Measurements from ENCODE around the gene DOK6.

The DOK6 gene

DNA sequence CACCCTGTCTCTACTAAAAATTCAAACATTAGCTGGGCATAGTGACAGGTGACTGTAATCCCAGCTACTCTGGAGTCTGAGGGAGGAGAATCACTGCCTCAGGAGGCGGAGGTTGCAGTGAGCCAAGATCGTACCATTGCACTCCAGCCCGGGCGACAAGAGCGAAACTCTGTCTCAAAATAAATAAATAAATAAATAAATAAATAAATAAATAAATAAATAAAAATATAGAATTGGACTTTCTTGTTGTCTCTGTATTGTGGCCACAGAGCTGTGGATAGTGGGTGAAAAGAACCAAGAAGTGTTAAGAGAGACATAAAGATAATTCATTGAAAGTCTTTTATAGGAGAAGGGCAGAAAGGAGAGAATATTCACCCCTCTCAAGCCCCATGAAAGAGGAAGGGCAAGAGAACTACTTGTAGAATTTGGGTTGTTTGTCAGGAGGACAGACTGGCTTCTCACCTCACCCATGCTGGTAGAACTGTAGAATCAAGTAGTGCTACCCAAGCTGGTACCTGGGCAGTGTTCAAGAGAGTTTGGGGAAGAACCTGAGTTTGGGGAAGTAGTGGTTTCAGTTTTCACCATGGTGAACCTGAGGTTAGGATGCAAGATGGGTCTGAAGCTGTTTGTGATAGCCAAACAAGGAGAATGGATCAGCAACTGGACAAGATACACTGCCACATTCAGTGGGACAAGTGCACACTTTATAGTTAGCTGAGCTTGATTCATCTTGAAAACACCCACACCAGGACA, 290.5 kb downstream of the DOK6 start:
- peak; percentile 43 for DNase-seq

DNA sequence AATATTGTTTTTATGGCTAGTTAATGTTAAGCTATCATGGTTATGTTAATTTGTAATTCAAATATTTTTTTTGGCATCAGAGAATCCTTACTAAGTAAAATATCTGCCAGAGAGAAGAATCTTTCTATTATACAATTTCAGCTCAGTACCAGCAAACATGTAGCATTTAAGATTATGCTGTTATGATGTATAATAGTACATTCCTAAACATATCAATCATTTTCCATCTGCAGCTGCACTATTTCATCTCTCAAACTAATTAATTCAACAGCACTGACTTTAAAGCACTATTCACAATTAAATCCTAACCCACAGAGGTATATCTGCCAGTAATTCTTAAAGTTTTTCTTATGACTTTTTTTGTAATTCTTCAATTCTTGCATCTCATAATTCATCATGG, 296.4 kb downstream of the DOK6 start:
- no peak for DNase-seq

DNA sequence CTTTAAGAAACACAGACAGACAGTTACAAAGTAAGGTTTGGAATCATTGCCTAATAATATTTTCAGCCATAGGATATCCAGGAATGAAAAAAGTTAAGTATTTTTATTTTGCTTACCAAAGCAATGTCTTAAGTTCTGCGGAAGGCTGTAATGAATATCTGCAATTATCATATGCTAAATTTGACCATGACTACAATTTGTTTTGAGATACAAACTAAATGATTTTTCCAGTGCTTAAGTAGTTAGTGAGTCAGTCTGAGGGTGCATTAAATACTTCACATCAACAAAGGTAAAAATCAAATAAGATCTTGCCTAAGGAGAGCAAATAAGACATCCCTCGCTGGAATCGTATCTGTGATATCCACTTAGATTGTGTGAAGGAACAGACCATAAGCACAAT, 297.0 kb downstream of the DOK6 start:
- no peak for DNase-seq

DNA sequence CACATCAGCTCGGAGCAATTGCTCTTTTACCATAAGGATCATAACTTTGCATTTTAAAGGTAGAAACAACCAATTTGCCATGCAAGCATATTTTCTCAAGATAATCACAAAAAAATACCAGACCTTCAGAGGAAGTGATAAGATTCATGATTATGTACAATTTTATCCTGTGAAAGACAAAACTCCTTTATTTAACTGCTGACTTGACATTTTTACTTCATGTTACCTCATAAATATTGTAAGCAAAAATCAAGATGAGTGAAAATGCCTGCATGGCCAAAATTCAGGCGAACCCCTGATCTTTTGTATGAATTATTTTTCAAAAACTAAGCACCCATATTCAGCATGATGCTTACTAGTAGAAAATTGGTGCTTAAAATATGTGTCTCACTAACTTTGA, 300.6 kb downstream of the DOK6 start:
- DNase-seq = no peak

DNA sequence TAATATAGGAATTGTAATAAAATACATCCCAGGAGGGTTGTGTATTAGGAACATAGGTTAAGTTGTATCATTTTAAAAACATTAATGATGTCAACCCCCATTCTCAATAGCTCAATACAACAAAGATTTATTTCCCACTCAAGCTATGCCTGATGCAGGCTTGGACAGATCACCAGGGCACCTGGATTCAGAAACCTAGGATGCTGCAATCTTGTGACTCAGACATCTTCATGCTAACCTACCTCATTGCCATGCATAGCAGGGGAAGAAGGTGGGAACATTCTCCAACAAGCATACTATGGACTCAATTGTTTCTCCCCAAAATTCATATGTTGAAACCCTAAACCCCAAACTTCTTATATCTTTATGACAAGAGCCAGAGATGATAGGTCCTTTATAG, 302.8 kb downstream of the DOK6 start:
- no peak for DNase-seq

DNA sequence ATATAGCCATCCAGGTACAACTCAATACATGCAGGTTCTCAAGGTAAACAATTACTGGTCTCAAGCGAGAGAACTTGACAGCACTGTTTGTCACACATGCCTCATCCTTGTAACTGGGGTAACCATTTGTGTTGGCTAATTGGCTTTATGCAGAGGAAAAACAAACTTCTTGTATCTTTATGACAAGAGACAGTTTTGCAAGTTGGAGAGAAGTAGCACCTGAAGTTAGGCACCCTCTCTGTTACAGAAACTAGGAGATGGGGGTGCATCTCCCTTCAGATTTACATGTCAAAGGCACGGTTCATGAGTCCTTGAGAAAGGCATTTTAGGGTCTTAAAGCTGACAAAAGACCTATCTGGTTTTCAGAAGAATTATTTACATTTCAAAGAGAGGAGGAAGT, 305.3 kb downstream of the DOK6 start:
- DNase-seq = no peak

DNA sequence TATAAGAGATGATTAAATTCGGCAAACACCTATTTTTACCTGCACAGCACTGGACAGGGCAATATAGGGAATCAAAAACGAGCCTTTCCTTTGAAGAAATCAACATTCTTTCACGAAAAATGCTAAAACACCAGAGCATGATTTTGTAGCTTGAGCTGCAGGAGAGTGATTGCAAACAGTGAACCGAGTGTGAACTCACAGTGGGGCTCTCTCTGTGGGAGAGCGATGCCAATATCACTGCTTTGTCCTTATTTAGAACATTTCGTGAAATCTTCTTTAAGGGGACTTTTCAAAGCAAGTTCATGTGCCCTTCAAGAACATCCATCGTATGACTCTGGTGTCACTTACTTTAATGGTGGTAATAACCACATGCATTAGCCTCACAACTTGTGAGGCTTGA, 308.2 kb downstream of the DOK6 start:
- DNase-seq = no peak

DNA sequence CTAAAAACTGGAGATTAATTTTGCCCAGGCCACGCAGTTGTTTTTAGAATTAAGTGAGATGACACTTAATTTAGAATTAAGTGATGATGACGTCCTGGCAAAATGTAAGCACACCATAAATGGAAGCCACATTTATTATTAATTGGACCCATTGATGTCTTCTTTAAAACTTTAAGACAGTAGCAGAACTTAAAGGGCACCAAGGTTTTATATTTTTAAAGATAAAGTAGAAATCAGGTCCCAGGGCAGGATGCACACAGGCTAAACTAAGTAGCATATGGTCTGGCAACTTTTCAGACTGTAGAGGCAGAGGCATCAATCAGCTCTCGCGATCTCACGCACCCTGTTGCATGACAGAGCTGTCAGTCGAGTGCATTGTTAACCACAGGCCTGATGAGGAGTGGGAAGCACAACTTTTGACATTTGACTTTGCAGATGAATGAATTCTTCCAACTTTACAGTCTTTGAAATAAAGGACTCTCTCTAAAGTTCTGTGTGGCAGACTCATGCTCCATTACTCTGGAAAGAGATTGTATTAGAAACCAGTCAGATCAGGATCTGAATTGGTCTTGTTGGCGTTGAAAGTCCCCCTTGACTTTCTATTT, 314.6 kb downstream of the DOK6 start:
- no peak for DNase-seq

DNA sequence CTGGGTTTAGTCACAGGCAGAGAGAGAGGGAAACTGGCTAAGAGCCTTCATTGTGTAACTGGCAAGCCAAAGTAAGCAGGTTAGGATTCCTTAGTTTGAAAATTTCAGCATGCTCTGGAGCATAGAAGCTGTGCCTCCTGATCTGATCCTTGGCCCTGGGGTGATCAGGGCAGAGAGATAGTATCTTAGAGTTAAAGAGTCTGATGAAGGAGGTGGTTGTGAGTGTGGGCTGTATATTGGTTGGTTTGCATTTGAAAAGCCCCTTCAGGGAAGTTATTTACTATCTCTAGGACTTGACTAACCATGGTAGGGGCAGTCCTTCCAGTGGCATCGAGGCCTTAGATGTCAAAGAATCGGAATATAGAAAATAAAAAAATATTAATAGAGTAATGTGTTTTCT, 316.9 kb downstream of the DOK6 start:
- DNase-seq = no peak

DNA sequence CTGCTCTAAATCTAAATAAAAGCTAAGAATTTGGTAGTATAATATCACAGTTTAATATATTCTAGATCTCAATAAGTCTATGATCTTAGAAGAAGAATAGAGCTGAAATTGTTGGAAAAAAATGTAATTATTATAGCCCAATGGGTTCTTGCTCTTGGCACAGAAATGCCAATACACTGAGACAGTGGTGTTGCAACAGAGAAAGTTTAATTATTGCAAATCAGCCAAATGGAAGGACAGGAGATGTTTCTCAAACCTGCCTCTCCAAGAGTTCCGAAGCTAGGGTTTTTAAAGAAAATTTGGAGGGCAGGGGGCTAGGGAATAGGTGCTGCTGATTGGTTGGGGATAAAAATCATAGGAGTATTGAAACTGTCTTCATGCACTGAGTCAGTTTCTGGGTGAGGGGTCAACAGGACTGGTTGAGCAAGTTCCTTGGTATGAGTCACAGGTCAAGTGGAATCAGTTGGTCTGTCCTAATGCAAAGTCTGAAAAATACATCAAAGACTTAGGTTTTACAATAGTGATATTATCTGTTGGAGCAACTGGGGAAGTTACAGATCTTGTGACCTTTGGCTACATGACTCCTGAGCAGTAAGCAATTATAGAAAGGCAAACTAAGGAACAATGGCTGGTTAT, 318.3 kb downstream of the DOK6 start:
- no peak for DNase-seq

DNA sequence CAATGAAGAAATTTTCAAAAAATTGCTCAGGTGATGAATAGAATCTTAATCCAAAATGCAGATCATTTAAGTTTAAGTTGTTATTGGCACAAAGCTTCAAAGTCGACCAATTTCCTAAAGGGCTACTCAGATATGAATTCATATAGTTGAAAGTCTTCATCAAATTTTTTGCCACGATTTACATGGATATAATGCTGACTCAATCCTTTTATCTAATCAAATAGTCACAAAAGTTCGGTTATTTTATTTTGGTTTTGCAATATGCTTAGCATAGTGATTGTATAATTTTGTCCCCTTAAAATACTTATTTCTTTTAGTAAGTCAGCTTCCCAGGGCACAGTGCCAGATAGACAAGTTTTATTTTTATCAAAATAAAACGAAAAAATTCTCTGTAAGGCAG, 319.7 kb downstream of the DOK6 start:
- no peak for DNase-seq

DNA sequence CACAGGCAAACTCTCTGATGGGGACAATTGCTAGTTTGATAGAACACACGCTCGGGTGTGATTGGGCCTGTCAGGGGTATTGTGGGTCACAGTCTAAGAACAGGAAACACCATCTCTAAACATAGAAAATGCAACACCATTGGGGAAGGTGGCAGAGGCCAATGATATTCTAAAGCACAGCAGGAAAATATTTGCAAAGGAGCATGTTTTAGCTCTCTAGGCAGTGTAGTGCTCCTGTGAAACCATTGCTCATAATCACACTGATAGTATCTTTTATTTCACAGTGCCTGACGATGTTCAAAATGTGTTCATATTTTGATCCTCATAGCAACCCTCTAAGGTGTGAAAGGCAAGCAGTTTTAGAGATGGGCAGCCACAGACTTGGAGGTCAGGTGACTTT, 322.7 kb downstream of the DOK6 start:
- no peak for DNase-seq

DNA sequence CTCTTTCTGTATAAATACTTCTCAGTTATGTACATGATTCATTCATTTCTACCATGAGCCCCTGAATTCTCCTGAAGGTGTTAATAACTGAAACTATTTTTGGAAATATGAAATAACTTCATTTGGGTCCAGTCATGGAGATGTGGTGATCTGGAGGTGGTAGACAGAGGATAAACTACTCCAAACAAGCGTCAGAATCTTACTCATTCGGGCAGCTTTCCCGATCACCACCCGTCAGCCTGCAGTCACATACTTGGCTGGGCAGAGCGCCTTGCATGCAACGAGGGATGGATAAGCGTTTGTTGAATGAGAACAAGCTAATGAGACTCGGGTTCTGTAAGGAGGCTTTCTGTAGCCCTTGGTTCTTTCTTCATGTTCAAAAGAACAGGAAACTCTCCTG, 324.3 kb downstream of the DOK6 start:
- no peak for DNase-seq

DNA sequence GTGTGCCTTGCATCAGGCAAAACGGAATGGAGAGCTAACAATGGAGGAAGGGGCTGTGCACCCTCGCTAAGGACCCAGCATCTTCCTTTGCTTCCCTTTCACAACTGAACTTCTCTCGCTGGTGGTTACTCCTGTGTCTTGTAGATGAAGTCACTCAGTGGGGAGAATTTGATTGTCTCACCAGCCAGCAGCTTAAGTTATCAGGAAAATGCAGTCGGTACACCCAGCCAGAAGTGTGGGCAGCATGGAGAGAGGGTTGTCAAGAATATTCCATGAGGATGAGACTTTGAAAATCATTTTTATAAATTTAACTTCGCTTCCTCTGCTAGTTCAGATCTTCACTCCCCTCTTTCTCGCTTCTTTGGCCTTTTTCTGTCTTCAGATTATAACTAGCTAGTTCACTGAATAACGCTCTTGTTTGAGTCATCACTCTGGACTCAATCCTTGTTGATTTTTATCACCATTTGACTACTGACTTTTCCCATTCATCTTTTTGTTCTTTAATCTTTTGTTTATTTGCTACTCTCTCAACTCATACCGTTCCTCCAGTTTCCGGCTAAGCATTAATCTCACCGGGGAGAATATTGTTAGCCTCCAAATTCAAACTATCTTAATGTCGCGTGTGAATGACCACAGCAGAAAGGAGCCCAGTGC, 325.3 kb downstream of the DOK6 start:
- DNase-seq = no peak

DNA sequence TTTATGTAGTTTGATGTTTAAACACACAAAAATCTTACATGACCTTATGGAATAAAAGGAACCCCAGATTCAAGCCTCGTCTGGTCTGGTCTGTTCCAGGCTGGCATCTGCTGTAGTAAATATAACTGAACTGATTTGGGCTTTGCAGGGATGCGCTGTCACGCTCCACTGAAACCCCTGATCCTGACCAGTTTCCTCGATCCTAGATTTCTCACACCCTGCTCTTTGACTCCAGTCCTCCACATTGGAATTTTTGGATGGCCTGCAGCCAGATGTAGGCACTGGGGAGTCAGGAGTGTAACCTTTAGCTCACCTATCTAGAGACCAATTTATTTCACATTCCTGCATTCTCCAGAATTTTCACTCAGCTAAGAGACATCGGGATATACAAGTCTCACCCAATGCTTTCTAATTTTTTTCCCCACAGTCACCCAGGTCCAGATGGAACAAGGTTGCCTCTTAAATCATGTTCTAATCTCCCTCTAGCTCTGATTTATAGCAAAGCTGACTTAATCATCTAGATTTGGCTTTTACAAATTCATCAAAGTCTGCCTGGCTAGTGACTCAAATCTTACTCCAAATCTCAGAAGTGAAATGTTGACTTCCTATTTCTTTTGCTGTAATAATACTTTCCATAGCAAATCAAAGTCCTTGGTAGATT, 327.4 kb downstream of the DOK6 start:
- no peak for DNase-seq

DNA sequence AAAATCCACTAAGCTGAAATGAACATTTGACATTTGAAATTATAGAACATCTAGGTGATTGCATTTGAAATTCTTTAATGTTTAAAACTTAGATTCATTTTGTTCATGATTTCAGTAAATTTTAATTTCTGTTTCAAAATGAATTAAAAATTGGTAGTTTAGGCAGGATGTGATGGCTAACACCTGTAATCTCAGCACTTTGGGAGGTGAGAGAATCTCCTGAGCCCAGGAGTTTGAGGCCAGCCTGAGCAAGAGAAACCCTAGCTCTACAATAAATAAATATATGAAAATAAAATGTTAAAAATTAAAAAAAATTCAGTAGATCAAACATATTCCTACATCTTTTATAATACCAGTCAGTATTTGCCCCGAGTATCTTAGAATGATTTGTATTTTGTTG, 330.0 kb downstream of the DOK6 start:
- DNase-seq = no peak

DNA sequence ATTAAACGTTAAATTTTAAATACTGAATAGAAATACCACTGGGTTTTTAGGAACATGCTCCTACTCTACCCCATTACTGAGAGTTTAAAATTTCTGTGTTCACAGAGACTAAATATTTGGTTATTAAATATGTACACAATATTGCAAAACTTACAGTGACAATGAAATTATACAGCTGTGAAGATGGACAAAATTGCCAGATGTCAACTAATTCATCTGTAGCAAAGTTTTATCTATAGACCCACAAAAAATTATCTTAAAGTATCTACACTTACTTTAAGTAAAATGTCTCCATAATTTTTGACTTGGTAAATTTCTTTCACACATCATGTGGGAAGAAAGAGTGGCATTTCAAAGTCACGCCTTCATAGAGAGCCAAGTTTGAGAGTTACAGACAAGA, 333.8 kb downstream of the DOK6 start:
- DNase-seq = no peak

DNA sequence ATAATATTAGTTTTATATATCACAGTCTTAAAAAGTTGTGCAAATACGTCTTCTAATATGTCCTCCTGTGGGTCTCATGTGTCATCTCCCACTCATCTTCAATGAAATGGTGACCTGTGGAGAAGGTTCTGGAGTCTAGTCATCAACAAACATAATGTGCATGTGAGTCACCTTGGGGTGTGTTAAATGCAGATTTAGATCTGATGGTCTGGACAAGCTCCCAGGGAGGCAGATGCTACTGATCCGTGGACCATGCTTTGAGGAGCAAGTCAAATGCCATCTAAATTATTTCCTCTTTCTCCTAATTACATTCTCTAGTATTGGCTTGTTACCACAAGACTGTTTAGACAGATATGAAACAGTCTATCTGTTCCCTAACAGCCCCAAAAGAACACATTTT, 336.0 kb downstream of the DOK6 start:
- DNase-seq = no peak

DNA sequence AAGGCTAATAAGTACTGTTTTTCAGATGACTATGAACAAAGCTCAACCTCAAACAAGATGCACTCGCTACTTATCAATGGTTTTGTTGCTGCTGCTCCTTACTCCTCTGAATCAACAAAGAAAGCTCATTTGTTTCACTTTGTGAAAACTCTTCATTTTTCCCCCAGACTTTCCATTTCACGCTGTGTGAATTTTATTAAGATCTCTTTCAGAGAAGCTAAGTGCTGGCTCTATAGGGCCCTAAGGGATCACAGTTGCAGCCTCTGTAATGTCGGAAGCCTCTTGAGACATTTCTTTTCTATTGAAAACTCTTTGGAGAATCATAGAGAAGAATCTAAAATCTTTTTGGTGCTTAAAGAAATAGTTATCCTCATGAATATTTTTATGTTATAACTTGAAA, 337.2 kb downstream of the DOK6 start:
- DNase-seq = no peak

DNA sequence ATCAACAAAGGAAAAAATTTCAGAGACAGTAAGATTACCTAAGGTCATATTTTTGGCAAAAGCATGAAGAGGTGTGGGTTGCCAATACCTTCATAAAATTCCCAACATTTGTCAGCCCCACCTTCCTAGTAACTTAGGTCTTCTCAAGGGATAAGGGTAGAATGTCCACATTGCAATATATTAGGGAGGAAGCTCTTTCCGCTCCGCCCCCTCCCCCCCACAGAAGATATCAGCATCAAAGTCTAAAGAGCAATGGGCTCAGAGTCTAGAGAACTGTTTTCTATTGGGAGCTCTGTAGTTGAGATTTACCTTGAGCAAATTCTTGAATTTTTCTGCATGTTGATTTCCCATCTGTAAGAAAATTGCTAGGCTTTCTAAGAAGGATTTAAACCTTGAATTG, 346.7 kb downstream of the DOK6 start:
- DNase-seq = no peak

DNA sequence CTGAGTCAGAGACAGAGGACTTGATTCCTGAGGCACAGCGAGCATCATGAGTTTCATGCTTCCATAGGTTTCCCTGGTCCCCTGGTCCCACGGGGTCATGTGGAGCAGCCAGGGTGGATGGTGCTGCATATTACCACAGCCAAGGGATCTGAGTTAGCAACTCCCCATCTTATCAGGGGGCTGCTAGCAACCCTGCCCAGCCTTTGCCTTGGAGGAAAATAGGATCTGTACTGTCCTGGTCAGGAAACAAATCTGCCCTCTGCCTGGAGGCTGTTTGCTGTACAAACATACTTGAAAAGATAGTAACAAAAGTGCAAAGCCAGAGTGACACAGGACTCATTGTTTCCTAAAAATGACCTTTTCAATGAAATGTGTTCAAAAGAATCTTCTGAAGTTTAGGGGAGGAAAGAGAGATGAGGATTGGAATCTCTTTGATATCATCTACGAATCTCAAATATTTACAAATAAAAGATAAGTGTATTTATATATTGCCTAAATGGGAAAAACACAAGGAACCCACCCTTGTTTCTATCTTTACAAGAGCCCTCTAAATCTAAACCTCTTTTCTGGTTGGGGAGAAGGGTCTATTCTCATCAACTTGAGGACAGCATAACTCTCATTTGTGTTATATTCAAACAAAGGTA, 352.2 kb downstream of the DOK6 start:
- no peak for DNase-seq

DNA sequence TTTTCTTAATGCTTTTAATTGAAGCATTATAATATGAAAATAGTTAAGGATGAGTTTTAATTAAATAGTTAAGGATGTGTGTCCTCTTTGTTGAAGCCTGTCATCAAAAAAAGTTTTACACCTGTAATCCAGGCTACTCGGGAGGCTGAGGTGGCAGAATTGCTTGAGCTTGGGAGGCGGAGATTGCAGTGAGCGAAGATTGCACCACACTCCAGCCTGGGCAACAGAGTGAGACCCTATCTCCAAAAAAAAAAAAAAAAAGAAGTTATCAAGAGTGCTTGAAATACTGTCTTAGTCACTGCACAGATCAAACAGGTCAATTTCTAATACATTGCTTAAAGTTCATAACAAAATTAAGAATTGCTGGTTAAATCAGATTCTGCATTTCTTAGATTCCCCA, 353.4 kb downstream of the DOK6 start:
- no peak for DNase-seq

DNA sequence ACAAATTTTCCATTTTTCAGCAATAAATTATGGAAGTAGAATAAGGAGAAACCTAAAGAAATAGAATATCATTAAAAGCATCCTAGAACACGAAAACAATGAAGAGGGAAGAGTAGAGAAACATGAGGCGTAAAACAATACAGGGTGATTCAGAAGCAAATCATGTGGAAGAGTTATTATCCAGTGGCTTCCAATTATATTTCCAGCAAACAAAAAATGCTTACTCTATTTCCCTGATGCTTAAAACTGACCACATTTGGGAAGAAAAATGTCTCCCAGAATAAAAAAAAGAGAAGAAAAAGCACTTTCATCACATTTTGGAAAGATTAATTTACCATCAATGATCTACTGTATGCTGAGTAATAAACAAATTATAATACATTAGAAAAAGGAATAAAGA, 354.4 kb downstream of the DOK6 start:
- DNase-seq = no peak
